Loucy (cell line): ENCODE data around the gene PTGR1.
"Not testable (repeated sequence)": the region's sequence is repeated elsewhere in the genome, so short reads cannot be mapped to it uniquely, and the experiment has no call there.

Experiments used
- H2AFZ ChIP-seq: fragments of 200-600 bp; sonication (generic); 2 replicates; pipeline ENCODE4 v1.6.0; 2016; ENCODE audit warnings: antibody characterized with exemption, mild to moderate bottlenecking, low read length, moderate library complexity
- H3F3A ChIP-seq: fragments of 200-600 bp; 2 replicates; pipeline ENCODE4 v1.6.0; 2016; ENCODE audit warnings: antibody characterized with exemption, low read depth, mild to moderate bottlenecking
- H3K27me3 ChIP-seq: fragments of 200-600 bp; sonication (generic); 2 replicates; pipeline ENCODE4 v1.6.1; 2014; ENCODE audit warnings: low read length, mild to moderate bottlenecking; ENCODE audit not compliant: insufficient read depth, poor library complexity, severe bottlenecking
- H3K36me3 ChIP-seq: fragments of 200-600 bp; sonication (generic); 2 replicates; pipeline ENCODE4 v1.6.1; 2016; ENCODE audit warnings: low read length; ENCODE audit not compliant: insufficient read depth
- H3K4me1 ChIP-seq: fragments of 200-600 bp; sonication (generic); 2 replicates; pipeline ENCODE4 v1.5.1; 2014; ENCODE audit warnings: low read length, mild to moderate bottlenecking; ENCODE audit not compliant: insufficient read depth, poor library complexity, severe bottlenecking
- H3K4me2 ChIP-seq: fragments of 200-600 bp; sonication (generic); 2 replicates; pipeline ENCODE4 v1.6.0; 2014; ENCODE audit warnings: antibody characterized with exemption, low read length, low read depth, mild to moderate bottlenecking; ENCODE audit not compliant: poor library complexity, severe bottlenecking
- H3K4me3 ChIP-seq: fragments of 200-600 bp; sonication (generic); 2 replicates; pipeline ENCODE4 v1.5.1; 2014; ENCODE audit warnings: low read length, mild to moderate bottlenecking, mixed read lengths; ENCODE audit not compliant: poor library complexity, severe bottlenecking
- H3K79me2 ChIP-seq: fragments of 200-600 bp; sonication (generic); 2 replicates; pipeline ENCODE4 v1.6.1; 2014; ENCODE audit warnings: low read length; ENCODE audit not compliant: insufficient read depth
- H3K9ac ChIP-seq: fragments of 200-600 bp; sonication (generic); 2 replicates; pipeline ENCODE4 v1.6.0; 2014; ENCODE audit warnings: mild to moderate bottlenecking, low read depth, low read length, moderate library complexity; ENCODE audit not compliant: poor library complexity, severe bottlenecking
- H3K9me2 ChIP-seq: fragments of 200-600 bp; sonication (generic); replicated peaks from 2 replicates; pipeline ENCODE4 v1.6.1; 2016; ENCODE audit warnings: low read depth, low read length, mixed read lengths
- H3K9me3 ChIP-seq: fragments of 200-600 bp; sonication (generic); 2 replicates; pipeline ENCODE4 v1.6.1; 2014; ENCODE audit warnings: mild to moderate bottlenecking, antibody characterized with exemption, low read length, low read depth; ENCODE audit not compliant: insufficient read depth
- H4K20me1 ChIP-seq: fragments of 200-600 bp; sonication (generic); 2 replicates; pipeline ENCODE4 v1.6.0; 2014; ENCODE audit warnings: antibody characterized with exemption, low read length, mild to moderate bottlenecking; ENCODE audit not compliant: insufficient read depth, poor library complexity, severe bottlenecking
- EZH2phosphoT487 ChIP-seq: fragments of 200-600 bp; IDR thresholded peaks from 2 replicates; pipeline ENCODE4 v1.6.1; 2018; ENCODE audit warnings: antibody characterized with exemption, mild to moderate bottlenecking, moderate library complexity, borderline replicate concordance
- TF ChIP-seq, protein P1 (sequence below): fragments of 200-600 bp; sonication (generic); conservative IDR thresholded peaks from 2 replicates; pipeline ENCODE4 v1.5.1; 2014; ENCODE audit warnings: mild to moderate bottlenecking, antibody characterized with exemption, low read length

Gene PTGR1

GRCh38 chr9:111586378-111586777 lies 13.1 kb downstream of the PTGR1 start:
- Histone ChIP-seq H3K79me2 (no peaks in the 10 kb centered on the region), H3K4me3 (no peak overlapping the region), H3K9me3 (no peaks in the 10 kb centered on the region), H3K4me2 (no peak overlapping the region), H4K20me1 (no peaks in the 10 kb centered on the region), H2AFZ (no peak overlapping the region), H3K4me1 (no peaks in the 10 kb centered on the region), H3K9ac (no peak overlapping the region), H3K9me2 (no peaks in the 10 kb centered on the region), H3K36me3 (no peaks in the 10 kb centered on the region), H3F3A (no peaks in the 10 kb centered on the region), H3K27me3 (no peaks in the 10 kb centered on the region)
- TF ChIP-seq, protein P1, sequence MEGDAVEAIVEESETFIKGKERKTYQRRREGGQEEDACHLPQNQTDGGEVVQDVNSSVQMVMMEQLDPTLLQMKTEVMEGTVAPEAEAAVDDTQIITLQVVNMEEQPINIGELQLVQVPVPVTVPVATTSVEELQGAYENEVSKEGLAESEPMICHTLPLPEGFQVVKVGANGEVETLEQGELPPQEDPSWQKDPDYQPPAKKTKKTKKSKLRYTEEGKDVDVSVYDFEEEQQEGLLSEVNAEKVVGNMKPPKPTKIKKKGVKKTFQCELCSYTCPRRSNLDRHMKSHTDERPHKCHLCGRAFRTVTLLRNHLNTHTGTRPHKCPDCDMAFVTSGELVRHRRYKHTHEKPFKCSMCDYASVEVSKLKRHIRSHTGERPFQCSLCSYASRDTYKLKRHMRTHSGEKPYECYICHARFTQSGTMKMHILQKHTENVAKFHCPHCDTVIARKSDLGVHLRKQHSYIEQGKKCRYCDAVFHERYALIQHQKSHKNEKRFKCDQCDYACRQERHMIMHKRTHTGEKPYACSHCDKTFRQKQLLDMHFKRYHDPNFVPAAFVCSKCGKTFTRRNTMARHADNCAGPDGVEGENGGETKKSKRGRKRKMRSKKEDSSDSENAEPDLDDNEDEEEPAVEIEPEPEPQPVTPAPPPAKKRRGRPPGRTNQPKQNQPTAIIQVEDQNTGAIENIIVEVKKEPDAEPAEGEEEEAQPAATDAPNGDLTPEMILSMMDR: no peak
- TF ChIP-seq EZH2phosphoT487: no peak

DNA sequence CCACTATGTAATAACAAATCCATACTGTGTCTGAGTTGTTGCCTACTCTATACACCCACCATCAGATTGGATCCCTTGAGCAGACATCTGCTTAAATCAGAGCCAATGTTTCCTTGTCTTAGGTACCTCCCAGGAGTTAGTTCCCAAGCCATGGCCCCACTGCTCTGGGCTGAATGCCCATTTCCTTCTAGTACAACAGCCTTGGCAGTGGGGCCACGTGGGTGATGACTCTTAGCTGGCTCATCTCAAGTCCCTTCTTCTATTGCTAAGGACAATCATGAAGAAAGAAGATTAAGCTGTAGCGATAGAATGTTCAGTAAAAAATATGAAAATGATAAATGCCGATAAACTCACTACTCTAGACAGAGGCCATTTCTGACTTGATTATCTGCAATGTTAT lies 16.6 kb downstream of the PTGR1 start:
- no peaks in the 10 kb centered on the region for H3F3A ChIP-seq
- no peaks in the 10 kb centered on the region for H3K4me1 ChIP-seq
- no peak for TF ChIP-seq EZH2phosphoT487
- TF ChIP-seq, protein P1: no peak
- no peak overlapping the region for H3K4me3 ChIP-seq
- no peaks in the 10 kb centered on the region for H3K36me3 ChIP-seq
- H3K9me2 ChIP-seq: no peaks in the 10 kb centered on the region
- H3K9ac ChIP-seq: no peak overlapping the region
- no peaks in the 10 kb centered on the region for H3K27me3 ChIP-seq
- H4K20me1 ChIP-seq: no peaks in the 10 kb centered on the region
- no peak overlapping the region for H2AFZ ChIP-seq
- H3K79me2 ChIP-seq: no peaks in the 10 kb centered on the region
- H3K4me2 ChIP-seq: no peak overlapping the region
- no peaks in the 10 kb centered on the region for H3K9me3 ChIP-seq

GRCh38 chr9:111572950-111573604 lies 26.4 kb downstream of the PTGR1 start:
- TF ChIP-seq EZH2phosphoT487: no peak
- TF ChIP-seq, protein P1: no peak
- Histone ChIP-seq H3F3A (no peaks in the 10 kb centered on the region), H3K79me2 (no peaks in the 10 kb centered on the region), H4K20me1 (no peaks in the 10 kb centered on the region), H3K4me1 (no peaks in the 10 kb centered on the region), H2AFZ (no peak overlapping the region), H3K9me3 (peaks cover 8% of the 10 kb centered on the region; the same call in 1 of the 2 replicates), H3K9ac (no peak overlapping the region), H3K36me3 (no peaks in the 10 kb centered on the region), H3K4me2 (no peak overlapping the region), H3K4me3 (no peak overlapping the region), H3K9me2 (no peaks in the 10 kb centered on the region), H3K27me3 (no peaks in the 10 kb centered on the region)

- H3K4me1 ChIP-seq, H3K9me3 ChIP-seq, H3K36me3 ChIP-seq, H3K9ac ChIP-seq, H3K27me3 ChIP-seq, H2AFZ ChIP-seq, H3K4me2 ChIP-seq, H3K79me2 ChIP-seq, H3K9me2 ChIP-seq, H3F3A ChIP-seq, H4K20me1 ChIP-seq, H3K4me3 ChIP-seq: not testable (repeated sequence)
Observed at GRCh38 chr9:111568127-111568526, 31.3 kb downstream of the PTGR1 start.
